ENCODE data around the gene MOB1B.
A peak's percentile ranks its signal among the peaks of the same experiment; 100 is the strongest.

Gene MOB1B

GRCh38 chr4:70901984-70902576 is at the start of gene MOB1B:
TSS of gene MOB1B (plus strand) at chr4:70902369. CDS start at chr4:70902537, 168 bp downstream.
- DNase-seq (ENCODE audit: low read depth) = peak; percentile 53
- H3K4me3 ChIP-seq (ENCODE audit: control insufficient read depth, low read depth, low read length) = peak within 1 kb of the TSS; percentile 83
- peak; percentile 43 for TF ChIP-seq CTCF (IDR thresholded peaks at IDR 0.05; ENCODE audit: control insufficient read depth, insufficient read depth, low read depth, low read length, missing control alignments)

- no peak for DNase-seq (ENCODE audit: low read depth)
- no peak overlapping the region for H3K4me3 ChIP-seq (ENCODE audit: control insufficient read depth, low read depth, low read length)
- no peak for TF ChIP-seq CTCF (IDR thresholded peaks at IDR 0.05; ENCODE audit: control insufficient read depth, insufficient read depth, low read depth, low read length, missing control alignments)
Observed at GRCh38 chr4:70855464-70855863, 46.7 kb upstream of the MOB1B start.

GRCh38 chr4:70858454-70858853 is 43.7 kb upstream of the MOB1B start:
- no peak overlapping the region for H3K4me3 ChIP-seq (ENCODE audit: control insufficient read depth, low read depth, low read length)
- no peak for DNase-seq (ENCODE audit: low read depth)
- no peak for TF ChIP-seq CTCF (IDR thresholded peaks at IDR 0.05; ENCODE audit: control insufficient read depth, insufficient read depth, low read depth, low read length, missing control alignments)

- no peak for TF ChIP-seq CTCF (IDR thresholded peaks at IDR 0.05; ENCODE audit: control insufficient read depth, insufficient read depth, low read depth, low read length, missing control alignments)
- no peak overlapping the region for H3K4me3 ChIP-seq (ENCODE audit: control insufficient read depth, low read depth, low read length)
- DNase-seq (ENCODE audit: low read depth) = no peak
Observed at GRCh38 chr4:70859066-70859465, 43.1 kb upstream of the MOB1B start.

- TF ChIP-seq CTCF (IDR thresholded peaks at IDR 0.05; ENCODE audit: control insufficient read depth, insufficient read depth, low read depth, low read length, missing control alignments) = no peak
- no peak overlapping the region for H3K4me3 ChIP-seq (ENCODE audit: control insufficient read depth, low read depth, low read length)
- no peak for DNase-seq (ENCODE audit: low read depth)
Observed at GRCh38 chr4:70863099-70863790, 38.9 kb upstream of the MOB1B start.

GRCh38 chr4:70868778-70869177 is 33.4 kb upstream of the MOB1B start:
- no peak for DNase-seq (ENCODE audit: low read depth)
- no peak for TF ChIP-seq CTCF (IDR thresholded peaks at IDR 0.05; ENCODE audit: control insufficient read depth, insufficient read depth, low read depth, low read length, missing control alignments)
- no peak overlapping the region for H3K4me3 ChIP-seq (ENCODE audit: control insufficient read depth, low read depth, low read length)

Data from AG09309 (cell line).